Lower lobe of right lung (tissue), 2 donors: ENCODE results near the gene OR51V1. TPM values are rescaled to one million over a fixed set of nuclear protein-coding genes. Genes with fewer than 3 reads are reported as not detected.
"Not testable (repeated sequence)": the region's sequence is repeated elsewhere in the genome, so short reads cannot be mapped to it uniquely, and the experiment has no call there.

Experiments used
- ATAC-seq, 2 donors: fragments of 200-7000 bp; cut with Tn5 transposase; one replicate each; pipeline ENCODE4 v1.9.1; 2020 to 2022; ENCODE audit warnings: mild to moderate bottlenecking in 2 of 2, moderate library complexity in 2 of 2
- DNase-seq: peaks from one replicate; pipeline ENCODE4 v3.0.0-alpha.2; 2020
- H3K27ac ChIP-seq: fragments of 200-600 bp; one replicate; pipeline ENCODE4 v1.8.0; 2022
- H3K27me3 ChIP-seq: fragments of 200-600 bp; one replicate; pipeline ENCODE4 v1.8.0; 2022; ENCODE audit warnings: low read depth
- H3K36me3 ChIP-seq: fragments of 200-600 bp; one replicate; pipeline ENCODE4 v1.8.0; 2022; ENCODE audit warnings: mild to moderate bottlenecking
- H3K4me1 ChIP-seq: fragments of 200-600 bp; one replicate; pipeline ENCODE4 v1.8.0; 2022
- H3K4me3 ChIP-seq: fragments of 200-600 bp; one replicate; pipeline ENCODE4 v1.8.0; 2022; ENCODE audit warnings: mild to moderate bottlenecking
- H3K9me3 ChIP-seq: fragments of 200-600 bp; one replicate; pipeline ENCODE4 v1.8.0; 2022
- CTCF ChIP-seq: fragments of 200-600 bp; IDR thresholded peaks from one replicate; pipeline ENCODE4 v1.8.0; 2022; ENCODE audit warnings: antibody characterized with exemption, mild to moderate bottlenecking
- intact Hi-C: fragments of 100-400 bp; cut with DNase I; formaldehyde crosslinking; loops from one replicate; pipeline ENCODE4 v1.11.0; 2022
- long read RNA-seq: library from polyadenylated mRNA; unstranded; transcript quantifications from one replicate; pipeline ENCODE4 v2.0.0, GENCODE V29; 2021
- total RNA-seq: library from RNA; stranded (reverse); fragmentation: NEBNext Ultra II Directional; extraction: Animal tissue kit (Norgen Biotek cat#: 25700); gene quantifications from one replicate; pipeline ENCODE4 v1.2.1, GENCODE V29; 2021
- donor health status: DM: no; HTN: yes; CAD: no; lungs with severe emphysema.

OR51V1 gene
- not detected for total RNA-seq
- long read RNA-seq = 0 reads

GRCh38 chr11:5200582-5200981 is at the start of gene OR51V1:
Gene OR51V1 (minus strand): TSS chr11:5200682. CDS start chr11:5200682, 0 bp downstream.
- H3K4me1 ChIP-seq = no peaks in the 10 kb centered on the region
- H3K4me3 ChIP-seq = no peak within 1 kb of the TSS
- intact Hi-C loops = no loop called here
- H3K27me3 ChIP-seq = no peaks in the 10 kb centered on the region
- no peak within 1 kb of the TSS for H3K27ac ChIP-seq
- no peak for TF ChIP-seq CTCF
- no peaks in the 10 kb centered on the region for H3K9me3 ChIP-seq
- DNase-seq = no peak
- no peaks in the 10 kb centered on the region for H3K36me3 ChIP-seq
- no peak for ATAC-seq

- H3K9me3 ChIP-seq, H3K4me1 ChIP-seq, H3K36me3 ChIP-seq, DNase-seq, H3K4me3 ChIP-seq, H3K27me3 ChIP-seq, H3K27ac ChIP-seq, ATAC-seq, intact Hi-C loops: not testable (repeated sequence)
Measured at GRCh38 chr11:5249807-5250396, 49.4 kb upstream of the OR51V1 start, which contains the start of gene HBG1. Gene HBG1 (minus strand): TSS chr11:5249857. CDS start chr11:5249804, 53 bp downstream.

GRCh38 chr11:5248498-5248897 is 48.0 kb upstream of the OR51V1 start:
- intact Hi-C loops, H3K4me3 ChIP-seq, H3K4me1 ChIP-seq, H3K27me3 ChIP-seq, H3K27ac ChIP-seq, H3K36me3 ChIP-seq, DNase-seq, H3K9me3 ChIP-seq, ATAC-seq: not testable (repeated sequence)

GRCh38 chr11:5247472-5248192 is 47.1 kb upstream of the OR51V1 start:
- intact Hi-C loops = no loop called here
- no peaks in the 10 kb centered on the region for H3K27me3 ChIP-seq
- ATAC-seq = no peak
- no peaks in the 10 kb centered on the region for H3K36me3 ChIP-seq
- H3K27ac ChIP-seq = no peak overlapping the region
- no peak for DNase-seq
- H3K4me1 ChIP-seq = no peaks in the 10 kb centered on the region
- H3K9me3 ChIP-seq = no peaks in the 10 kb centered on the region
- no peak overlapping the region for H3K4me3 ChIP-seq
- no peak for TF ChIP-seq CTCF

GRCh38 chr11:5246772-5247471 is 46.4 kb upstream of the OR51V1 start:
- H3K4me1 ChIP-seq = no peaks in the 10 kb centered on the region
- ATAC-seq = no peak
- no peak for TF ChIP-seq CTCF
- no peak for DNase-seq
- H3K27me3 ChIP-seq = no peaks in the 10 kb centered on the region
- no peaks in the 10 kb centered on the region for H3K36me3 ChIP-seq
- intact Hi-C loops = no loop called here
- no peak overlapping the region for H3K4me3 ChIP-seq
- H3K9me3 ChIP-seq = no peaks in the 10 kb centered on the region
- no peak overlapping the region for H3K27ac ChIP-seq

- no peak for TF ChIP-seq CTCF
- Histone ChIP-seq H3K27ac (no peak overlapping the region), H3K9me3 (no peaks in the 10 kb centered on the region), H3K4me1 (no peaks in the 10 kb centered on the region), H3K27me3 (no peaks in the 10 kb centered on the region), H3K36me3 (no peaks in the 10 kb centered on the region), H3K4me3 (no peak overlapping the region)
- DNase-seq (no peak), ATAC-seq (no peak)
- intact Hi-C loops = no loop called here
Measured at GRCh38 chr11:5245155-5245554, 44.7 kb upstream of the OR51V1 start.
